ENCODE results near the gene GIMAP7.

Gene GIMAP7

GRCh38 chr7:150567871-150568301, 53.2 kb downstream of the GIMAP7 start:
- TF ChIP-seq ZNF747 (tag by site-specific recombination; IDR thresholded peaks at IDR 0.05) (no peak), ZBTB1 (tag by site-specific recombination; IDR thresholded peaks at IDR 0.05) (no peak), GLIS1 (tag by site-specific recombination; IDR thresholded peaks at IDR 0.05) (no peak), ZNF157 (tag by site-specific recombination; IDR thresholded peaks at IDR 0.05) (no peak), RBAK (tag by site-specific recombination; IDR thresholded peaks at IDR 0.05) (no peak), ZNF148 (tag by site-specific recombination; IDR thresholded peaks at IDR 0.05; ENCODE audit: borderline replicate concordance) (no peak), YY1 (tag by site-specific recombination; IDR thresholded peaks at IDR 0.05) (no peak), SP2 (tag by site-specific recombination; IDR thresholded peaks at IDR 0.05) (no peak)
- ChIA-PET CTCF (no interaction called here), POLR2A (no interaction called here)

GRCh38 chr7:150568714-150569113, 54.0 kb downstream of the GIMAP7 start:
- Histone ChIP-seq H3K9me3 (ENCODE audit: control insufficient read depth, insufficient read depth, low read depth, low read length) (no peaks in the 10 kb centered on the region), H3K4me1 (ENCODE audit: control insufficient read depth, insufficient read depth, low read length) (no peaks in the 10 kb centered on the region), H3K36me3 (ENCODE audit: control insufficient read depth in 2 of 2, insufficient read depth in 1 of 2, low read length in 2 of 2) (no peaks in the 10 kb centered on the region), H3K27ac (ENCODE audit: extremely low read depth, low read depth, low read length) (no peak overlapping the region), H3K4me3 (ENCODE audit: low read depth, low read length) (no peak overlapping the region)
- no peak for TF ChIP-seq ZNF391 (tag by site-specific recombination; IDR thresholded peaks at IDR 0.05; ENCODE audit: borderline replicate concordance, low read depth)
- no peak for TF ChIP-seq ZNF211 (tag by site-specific recombination; IDR thresholded peaks at IDR 0.05; ENCODE audit: low read depth)
- no peak for TF ChIP-seq ZNF670 (tag by site-specific recombination; IDR thresholded peaks at IDR 0.05; ENCODE audit: low read depth)
- no peak for TF ChIP-seq ZNF280D (tag by site-specific recombination; IDR thresholded peaks at IDR 0.05)
- TF ChIP-seq ZFP41 (tag by site-specific recombination; IDR thresholded peaks at IDR 0.05; ENCODE audit: borderline replicate concordance): no peak
- TF ChIP-seq ZNF747 (tag by site-specific recombination; IDR thresholded peaks at IDR 0.05): no peak
- no peak for TF ChIP-seq ZNF558 (tag by site-specific recombination; IDR thresholded peaks at IDR 0.05)
- no peak for TF ChIP-seq ZNF157 (tag by site-specific recombination; IDR thresholded peaks at IDR 0.05)
- TF ChIP-seq ZNF792 (tag by site-specific recombination; IDR thresholded peaks at IDR 0.05): no peak
- TF ChIP-seq ZNF302 (tag by site-specific recombination; IDR thresholded peaks at IDR 0.05; ENCODE audit: low read depth): no peak
- no peak for TF ChIP-seq REPIN1 (tag by site-specific recombination; IDR thresholded peaks at IDR 0.05; ENCODE audit: low read depth)
- TF ChIP-seq MZF1 (tag by site-specific recombination; IDR thresholded peaks at IDR 0.05; ENCODE audit: borderline replicate concordance): no peak
- ChIA-PET CTCF (no interaction called here), POLR2A (no interaction called here)

More at GRCh38 chr7:150567871-150568301, 53.2 kb downstream of the GIMAP7 start:
- Histone ChIP-seq H3K27ac (ENCODE audit: extremely low read depth, low read depth, low read length) (no peak overlapping the region), H3K36me3 (ENCODE audit: control insufficient read depth in 2 of 2, insufficient read depth in 1 of 2, low read length in 2 of 2) (no peaks in the 10 kb centered on the region), H3K4me1 (ENCODE audit: control insufficient read depth, insufficient read depth, low read length) (no peaks in the 10 kb centered on the region), H3K4me3 (ENCODE audit: low read depth, low read length) (no peak overlapping the region), H3K9me3 (ENCODE audit: control insufficient read depth, insufficient read depth, low read depth, low read length) (no peaks in the 10 kb centered on the region)
